ENCODE data around the gene ZNF281.

ZNF281 gene

DNA sequence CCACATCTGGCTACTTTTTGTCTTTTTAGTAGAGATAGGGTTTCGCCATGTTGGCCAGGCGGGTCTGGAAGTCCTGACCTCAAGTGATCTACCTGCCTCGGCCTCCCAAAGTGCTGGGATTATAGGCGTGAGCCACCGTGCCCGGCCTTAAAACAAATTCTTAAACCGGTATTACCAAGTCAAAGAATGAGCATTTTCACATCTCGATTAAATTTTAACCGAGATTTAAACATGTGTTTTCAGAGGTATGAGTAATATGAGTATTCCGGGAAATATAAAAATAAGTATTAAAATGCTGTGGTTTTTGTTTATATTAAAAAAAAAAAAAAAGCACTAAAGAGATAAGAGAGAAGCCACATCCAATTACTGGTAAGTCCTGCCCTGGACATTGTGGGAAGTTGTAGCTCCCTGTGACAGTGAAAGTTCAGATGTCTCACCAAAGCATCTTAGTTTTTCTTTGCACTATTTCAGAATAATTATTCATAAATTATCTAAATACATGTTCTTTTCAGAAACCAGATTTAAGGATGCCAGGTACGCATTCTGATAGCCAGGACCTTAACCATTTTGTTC is 24.9 kb downstream of the ZNF281 start:
- DNase-seq (ENCODE audit: low read depth): no peak
- TF ChIP-seq, protein P1, sequence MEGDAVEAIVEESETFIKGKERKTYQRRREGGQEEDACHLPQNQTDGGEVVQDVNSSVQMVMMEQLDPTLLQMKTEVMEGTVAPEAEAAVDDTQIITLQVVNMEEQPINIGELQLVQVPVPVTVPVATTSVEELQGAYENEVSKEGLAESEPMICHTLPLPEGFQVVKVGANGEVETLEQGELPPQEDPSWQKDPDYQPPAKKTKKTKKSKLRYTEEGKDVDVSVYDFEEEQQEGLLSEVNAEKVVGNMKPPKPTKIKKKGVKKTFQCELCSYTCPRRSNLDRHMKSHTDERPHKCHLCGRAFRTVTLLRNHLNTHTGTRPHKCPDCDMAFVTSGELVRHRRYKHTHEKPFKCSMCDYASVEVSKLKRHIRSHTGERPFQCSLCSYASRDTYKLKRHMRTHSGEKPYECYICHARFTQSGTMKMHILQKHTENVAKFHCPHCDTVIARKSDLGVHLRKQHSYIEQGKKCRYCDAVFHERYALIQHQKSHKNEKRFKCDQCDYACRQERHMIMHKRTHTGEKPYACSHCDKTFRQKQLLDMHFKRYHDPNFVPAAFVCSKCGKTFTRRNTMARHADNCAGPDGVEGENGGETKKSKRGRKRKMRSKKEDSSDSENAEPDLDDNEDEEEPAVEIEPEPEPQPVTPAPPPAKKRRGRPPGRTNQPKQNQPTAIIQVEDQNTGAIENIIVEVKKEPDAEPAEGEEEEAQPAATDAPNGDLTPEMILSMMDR (conservative IDR thresholded peaks at IDR 0.05; ENCODE audit: control insufficient read depth, insufficient read depth, low read depth, low read length): no peak

DNA sequence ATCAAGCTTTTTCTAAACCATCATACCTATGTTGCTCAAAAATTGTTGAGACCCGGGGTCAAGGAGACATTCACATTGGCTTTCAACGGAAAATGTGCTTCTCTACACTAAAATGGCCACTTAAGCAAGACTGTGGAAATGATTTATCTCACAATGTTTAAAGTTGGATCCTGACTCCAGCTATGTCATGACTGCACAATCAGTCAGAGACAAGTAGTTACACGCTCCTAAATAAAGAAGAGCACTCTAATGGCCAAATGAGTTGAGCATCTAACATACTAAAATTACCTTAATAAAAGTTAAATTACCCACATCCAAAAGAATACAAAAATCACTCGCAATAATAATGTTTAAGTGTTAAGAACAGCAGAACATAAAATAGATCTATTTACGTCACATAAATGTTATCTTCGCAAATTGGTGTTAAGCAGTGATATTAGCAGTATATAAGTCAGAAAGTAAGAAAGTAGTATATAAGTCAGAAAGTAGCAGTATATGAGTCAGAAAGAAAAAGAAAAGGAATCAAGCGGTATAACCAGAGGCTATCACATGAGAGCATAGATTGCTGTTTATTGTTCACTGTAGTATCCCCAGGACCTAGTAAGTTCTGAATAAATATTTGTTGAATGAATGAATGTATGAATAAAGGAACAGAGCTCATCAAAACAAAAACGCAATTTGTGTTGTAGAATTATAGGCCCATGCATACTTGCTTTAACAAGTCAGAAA is 28.4 kb downstream of the ZNF281 start:
- peak; percentile 36 for DNase-seq (ENCODE audit: low read depth)
- TF ChIP-seq, protein P1 (conservative IDR thresholded peaks at IDR 0.05; ENCODE audit: control insufficient read depth, insufficient read depth, low read depth, low read length): no peak
- H3K4me3 ChIP-seq (ENCODE audit: control insufficient read depth, low read depth, low read length): no peak overlapping the region

More for the DNA sequence above, 24.9 kb downstream of the ZNF281 start:
- H3K4me3 ChIP-seq (ENCODE audit: control insufficient read depth, low read depth, low read length): no peak overlapping the region

DNA sequence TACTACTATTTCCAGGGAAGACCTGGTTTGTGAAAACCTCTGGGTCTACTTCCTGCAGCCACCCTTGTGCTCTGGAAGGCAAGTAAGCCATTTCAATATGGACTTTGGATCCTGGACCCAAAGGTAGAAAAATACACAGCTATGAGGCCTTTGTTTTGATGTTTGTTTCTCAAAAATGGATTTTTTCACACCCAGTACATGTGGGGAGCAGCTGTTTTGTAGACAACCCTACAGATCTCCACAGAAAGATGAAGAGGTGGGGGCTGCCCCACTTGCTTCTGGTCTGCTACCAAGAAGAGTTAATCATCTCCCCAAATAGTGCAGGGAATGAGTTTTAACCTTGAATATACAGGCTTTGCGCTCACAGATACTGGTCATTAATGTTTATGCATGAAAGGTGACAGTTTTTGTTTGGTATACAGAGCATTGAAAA is 29.2 kb downstream of the ZNF281 start:
- H3K4me3 ChIP-seq (ENCODE audit: control insufficient read depth, low read depth, low read length): no peak overlapping the region
- no peak for DNase-seq (ENCODE audit: low read depth)
- TF ChIP-seq, protein P1 (conservative IDR thresholded peaks at IDR 0.05; ENCODE audit: control insufficient read depth, insufficient read depth, low read depth, low read length): no peak

DNA sequence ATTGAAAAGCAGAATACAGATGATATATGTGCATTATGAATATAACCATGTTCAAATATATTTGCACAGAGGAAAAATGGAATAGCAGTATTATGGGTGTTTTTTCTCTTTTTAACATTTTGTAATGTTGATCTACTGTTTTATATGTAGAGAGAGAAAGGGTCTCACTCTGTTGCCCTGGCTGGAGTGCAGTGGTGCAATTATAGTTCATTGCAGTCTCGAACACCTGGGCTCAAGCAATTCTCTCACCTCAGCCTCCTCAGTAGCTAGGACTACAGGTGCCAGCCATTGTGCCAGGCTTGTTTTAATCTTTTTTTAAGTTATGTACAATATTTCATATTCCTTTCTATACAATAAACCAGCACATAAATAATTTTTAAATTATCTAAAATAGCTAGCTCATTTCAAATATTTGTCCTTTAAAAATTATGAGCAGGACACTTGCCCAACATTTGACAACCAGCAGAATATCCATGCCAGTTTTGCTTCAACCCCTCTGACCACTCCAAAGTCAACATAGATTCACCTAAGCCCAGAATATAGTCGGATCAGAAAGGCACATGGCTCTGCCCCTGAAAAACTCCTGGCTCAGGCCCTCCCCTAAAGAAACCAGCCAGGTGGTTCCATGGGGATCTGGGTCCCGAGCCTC is 29.8 kb downstream of the ZNF281 start:
- H3K4me3 ChIP-seq (ENCODE audit: control insufficient read depth, low read depth, low read length): no peak overlapping the region
- DNase-seq (ENCODE audit: low read depth): no peak
- TF ChIP-seq, protein P1 (conservative IDR thresholded peaks at IDR 0.05; ENCODE audit: control insufficient read depth, insufficient read depth, low read depth, low read length): no peak

DNA sequence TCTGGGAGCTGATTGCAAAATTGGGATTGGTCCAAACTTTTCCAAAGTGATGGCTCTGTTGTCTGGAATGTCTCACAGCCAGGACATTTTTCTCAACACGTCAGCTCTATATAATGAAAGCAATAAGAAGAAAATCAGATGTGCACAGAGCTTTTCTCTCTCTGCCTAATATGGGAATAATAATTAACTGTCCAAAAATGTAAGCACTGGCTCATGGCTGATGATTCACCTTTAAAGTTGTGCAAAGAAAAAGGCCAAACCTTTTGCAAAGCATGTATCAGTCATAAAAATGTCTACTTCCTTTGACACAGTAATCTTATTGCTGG is 30.4 kb downstream of the ZNF281 start:
- no peak overlapping the region for H3K4me3 ChIP-seq (ENCODE audit: control insufficient read depth, low read depth, low read length)
- TF ChIP-seq, protein P1 (conservative IDR thresholded peaks at IDR 0.05; ENCODE audit: control insufficient read depth, insufficient read depth, low read depth, low read length): no peak
- DNase-seq (ENCODE audit: low read depth): peak; percentile 98

DNA sequence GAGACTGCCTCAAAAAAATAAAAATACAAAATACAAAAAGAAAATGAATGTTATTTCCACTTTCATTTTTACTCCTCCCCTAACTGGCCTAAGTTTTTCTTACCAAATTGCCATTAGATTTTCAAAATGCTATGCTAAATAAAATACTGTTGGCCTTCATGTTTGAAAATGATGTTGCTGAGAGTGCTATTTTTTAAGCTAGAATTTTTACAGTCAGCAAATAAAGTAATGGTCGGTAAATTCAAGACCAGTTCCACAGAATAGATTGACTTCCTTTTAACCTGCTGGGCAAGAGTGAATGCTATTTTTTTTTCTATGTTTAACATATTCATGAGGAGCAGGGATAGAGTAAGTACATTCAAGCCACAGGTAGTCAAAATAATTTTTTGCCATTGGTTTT is 31.7 kb downstream of the ZNF281 start:
- TF ChIP-seq, protein P1 (conservative IDR thresholded peaks at IDR 0.05; ENCODE audit: control insufficient read depth, insufficient read depth, low read depth, low read length): no peak
- DNase-seq (ENCODE audit: low read depth): no peak
- H3K4me3 ChIP-seq (ENCODE audit: control insufficient read depth, low read depth, low read length): no peak overlapping the region

Measured in fibroblast of mammary gland (primary cell).